HG02610 (cell line): Measurements from ENCODE around the gene STH.
"Not testable (repeated sequence)": the region's sequence is repeated elsewhere in the genome, so short reads cannot be mapped to it uniquely, and the experiment has no call there.

Experiments used
- ATAC-seq: cut with Tn5 transposase; IDR thresholded peaks from one replicate; pipeline ENCODE4 v1.9.1; 2021; ENCODE audit warnings: mild to moderate bottlenecking, moderate library complexity; ENCODE audit not compliant: unreplicated experiment

The STH gene

GRCh38 chr17:46002311-46002972, 3.4 kb downstream of the STH start:
- no peak for ATAC-seq

- no peak for ATAC-seq
Observed at GRCh38 chr17:46002973-46003316, 3.9 kb downstream of the STH start.

- no peak for ATAC-seq
Observed at GRCh38 chr17:46003907-46004748, 5.1 kb downstream of the STH start.

GRCh38 chr17:46006082-46006481, 7.0 kb downstream of the STH start:
- not testable (repeated sequence) for ATAC-seq

GRCh38 chr17:46007461-46007965, 8.5 kb downstream of the STH start:
- no peak for ATAC-seq

- no peak for ATAC-seq
Observed at GRCh38 chr17:46008591-46008990, 9.5 kb downstream of the STH start.

- ATAC-seq = no peak
Observed at GRCh38 chr17:46009681-46010596, 10.9 kb downstream of the STH start.

- no peak for ATAC-seq
Observed at GRCh38 chr17:46010597-46011186, 11.6 kb downstream of the STH start.

GRCh38 chr17:46011711-46012505, 12.9 kb downstream of the STH start:
- ATAC-seq = no peak

- no peak for ATAC-seq
Observed at GRCh38 chr17:46012506-46013079, 13.5 kb downstream of the STH start.

GRCh38 chr17:46013127-46013501, 14.1 kb downstream of the STH start:
- no peak for ATAC-seq

GRCh38 chr17:46013502-46014165, 14.6 kb downstream of the STH start:
- no peak for ATAC-seq

- not testable (repeated sequence) for ATAC-seq
Observed at GRCh38 chr17:46019408-46019925, 20.4 kb downstream of the STH start.

GRCh38 chr17:46020023-46020761, 21.1 kb downstream of the STH start:
- peak; percentile 61 for ATAC-seq

- ATAC-seq = no peak
Observed at GRCh38 chr17:46020998-46021397, 21.9 kb downstream of the STH start.

GRCh38 chr17:46023366-46023765, 24.3 kb downstream of the STH start:
- not testable (repeated sequence) for ATAC-seq

- ATAC-seq = no peak
Observed at GRCh38 chr17:46023783-46024388, 24.8 kb downstream of the STH start.

GRCh38 chr17:46024590-46024989, 25.5 kb downstream of the STH start:
- ATAC-seq = no peak
